Measurements from ENCODE around the gene KAZALD1. TPM values are rescaled to one million over a fixed set of nuclear protein-coding genes. Genes with fewer than 3 reads are reported as not detected.
"Not testable (repeated sequence)": the region's sequence is repeated elsewhere in the genome, so short reads cannot be mapped to it uniquely, and the experiment has no call there.

The KAZALD1 gene
- total and polyA plus RNA-seq, 3 donors from 2014 or later, result 6.4 to 11.0 (median 6.8) TPM

- Histone ChIP-seq H3K27ac (peak overlapping the region; percentile 93 to 98), H3K9me3 (no peaks in the 10 kb centered on the region), H3K36me3 (ENCODE audit: low read depth, missing control alignments) (no peaks in the 10 kb centered on the region), H3K4me3 (peak overlapping the region; percentile 72 to 73), H3K27me3 (no peaks in the 10 kb centered on the region), H3K4me1 (peaks cover 11% of the 10 kb centered on the region)
- intact Hi-C loops (cut with DNase I; ENCODE audit: low total_unique reads), result no loop called here
- 12 to 25% methylated on average over 6 of the region's 6 CpGs for WGBS, 2 donors
- TF ChIP-seq CTCF (IDR thresholded peaks at IDR 0.05) (no peak), POLR2A (IDR thresholded peaks at IDR 0.05) (no peak)
- no peak for DNase-seq
Observed at GRCh38 chr10:101032637-101033224, 29.1 kb upstream of the KAZALD1 start.

- intact Hi-C loops (cut with DNase I; ENCODE audit: low total_unique reads), result no loop called here
- no peaks in the 10 kb centered on the region for H3K9me3 ChIP-seq
- 77 to 81% methylated on average over 3 of the region's 3 CpGs for WGBS, 2 donors
- H3K27ac ChIP-seq, result peak overlapping the region; percentile 93 to 98
- no peaks in the 10 kb centered on the region for H3K36me3 ChIP-seq (ENCODE audit: low read depth, missing control alignments)
- H3K27me3 ChIP-seq, result no peaks in the 10 kb centered on the region
- TF ChIP-seq POLR2A (IDR thresholded peaks at IDR 0.05), result no peak
- TF ChIP-seq CTCF (IDR thresholded peaks at IDR 0.05), result no peak
- peak overlapping the region; percentile 72 to 73 for H3K4me3 ChIP-seq
- H3K4me1 ChIP-seq, result peaks cover 11% of the 10 kb centered on the region
- DNase-seq, result no peak
Observed at GRCh38 chr10:101033276-101033675, 28.5 kb upstream of the KAZALD1 start.

GRCh38 chr10:101034404-101034803 is 27.4 kb upstream of the KAZALD1 start:
- H3K4me3 ChIP-seq; DNase-seq; H3K9me3 ChIP-seq; H3K36me3 ChIP-seq (ENCODE audit: low read depth, missing control alignments); H3K27me3 ChIP-seq; intact Hi-C loops (cut with DNase I; ENCODE audit: low total_unique reads); H3K27ac ChIP-seq: not testable (repeated sequence)
- WGBS, 2 donors, result 89 to 92% methylated on average over 4 of the region's 4 CpGs
- peaks cover 11% of the 10 kb centered on the region for H3K4me1 ChIP-seq

- Histone ChIP-seq H3K9me3 (no peaks in the 10 kb centered on the region), H3K36me3 (ENCODE audit: low read depth, missing control alignments) (no peaks in the 10 kb centered on the region), H3K4me1 (peaks cover 11% of the 10 kb centered on the region), H3K27ac (no peak overlapping the region), H3K27me3 (no peaks in the 10 kb centered on the region), H3K4me3 (no peak overlapping the region)
- no peak for DNase-seq
- TF ChIP-seq POLR2A (IDR thresholded peaks at IDR 0.05) (no peak), CTCF (IDR thresholded peaks at IDR 0.05) (no peak)
- 96 to 100% methylated on average over 4 to 7 of the region's 7 CpGs for WGBS, 2 donors
- intact Hi-C loops (cut with DNase I; ENCODE audit: low total_unique reads), result no loop called here
Observed at GRCh38 chr10:101035314-101035713, 26.5 kb upstream of the KAZALD1 start.

- WGBS, 2 donors, result 87 to 88% methylated on average over 10 of the region's 10 CpGs
- Histone ChIP-seq H3K9me3 (no peaks in the 10 kb centered on the region), H3K27ac (no peak overlapping the region), H3K4me3 (no peak overlapping the region), H3K27me3 (no peaks in the 10 kb centered on the region), H3K36me3 (ENCODE audit: low read depth, missing control alignments) (no peaks in the 10 kb centered on the region), H3K4me1 (peaks cover 9% of the 10 kb centered on the region)
- intact Hi-C loops (cut with DNase I; ENCODE audit: low total_unique reads), result no loop called here
- no peak for DNase-seq
- TF ChIP-seq CTCF (IDR thresholded peaks at IDR 0.05) (no peak), POLR2A (IDR thresholded peaks at IDR 0.05) (no peak)
Observed at GRCh38 chr10:101035916-101036702, 25.7 kb upstream of the KAZALD1 start.
